Sigmoid colon (tissue), 3 donors: ENCODE data around the gene PTPN6.

ENCODE experiments used
- POLR2A ChIP-seq, 2 donors: fragments of 450-650 bp; IDR thresholded peaks; one replicate each; pipeline ENCODE4 v1.6.1; 2016; ENCODE audit warnings: antibody characterized with exemption in 2 of 2, mild to moderate bottlenecking in 2 of 2, moderate library complexity in 2 of 2
- TF ChIP-seq, protein P1 (sequence below), 4 experiments: fragments of 450-650 bp in 3 of 4; fragments of 200-600 bp in 1 of 4; IDR thresholded peaks; one replicate each; pipeline ENCODE4 v1.5.1; 2016 to 2019; ENCODE audit warnings: antibody characterized with exemption in 4 of 4, mild to moderate bottlenecking in 3 of 4, moderate library complexity in 2 of 4

- TF ChIP-seq, protein P1, sequence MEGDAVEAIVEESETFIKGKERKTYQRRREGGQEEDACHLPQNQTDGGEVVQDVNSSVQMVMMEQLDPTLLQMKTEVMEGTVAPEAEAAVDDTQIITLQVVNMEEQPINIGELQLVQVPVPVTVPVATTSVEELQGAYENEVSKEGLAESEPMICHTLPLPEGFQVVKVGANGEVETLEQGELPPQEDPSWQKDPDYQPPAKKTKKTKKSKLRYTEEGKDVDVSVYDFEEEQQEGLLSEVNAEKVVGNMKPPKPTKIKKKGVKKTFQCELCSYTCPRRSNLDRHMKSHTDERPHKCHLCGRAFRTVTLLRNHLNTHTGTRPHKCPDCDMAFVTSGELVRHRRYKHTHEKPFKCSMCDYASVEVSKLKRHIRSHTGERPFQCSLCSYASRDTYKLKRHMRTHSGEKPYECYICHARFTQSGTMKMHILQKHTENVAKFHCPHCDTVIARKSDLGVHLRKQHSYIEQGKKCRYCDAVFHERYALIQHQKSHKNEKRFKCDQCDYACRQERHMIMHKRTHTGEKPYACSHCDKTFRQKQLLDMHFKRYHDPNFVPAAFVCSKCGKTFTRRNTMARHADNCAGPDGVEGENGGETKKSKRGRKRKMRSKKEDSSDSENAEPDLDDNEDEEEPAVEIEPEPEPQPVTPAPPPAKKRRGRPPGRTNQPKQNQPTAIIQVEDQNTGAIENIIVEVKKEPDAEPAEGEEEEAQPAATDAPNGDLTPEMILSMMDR (IDR thresholded peaks at IDR 0.05) = no peak
- TF ChIP-seq POLR2A (IDR thresholded peaks at IDR 0.05) = no peak
Measured at GRCh38 chr12:6939191-6939540, 12.0 kb upstream of the PTPN6 start.
